Glomerular endothelial cell (primary cell): ENCODE results near the gene MYO1F. TPM values are rescaled to one million over a fixed set of nuclear protein-coding genes. Genes with fewer than 3 reads are reported as not detected.
"Not testable (repeated sequence)": the region's sequence is repeated elsewhere in the genome, so short reads cannot be mapped to it uniquely, and the experiment has no call there.

Experiments used
- DNase-seq: peaks from one replicate; pipeline ENCODE4 v3.0.0-alpha.2; 2011; ENCODE audit warnings: low read depth, low spot score; ENCODE audit errors: extremely low read depth
- total RNA-seq: library from RNA; depleted of rRNA; stranded (reverse); fragments of >200 nt; gene quantifications from 2 replicates; pipeline ENCODE4 v1.2.3, GENCODE V29; 2015

Gene MYO1F
- total RNA-seq, 1 donor from 2014 or later, result 0.23 TPM

DNA sequence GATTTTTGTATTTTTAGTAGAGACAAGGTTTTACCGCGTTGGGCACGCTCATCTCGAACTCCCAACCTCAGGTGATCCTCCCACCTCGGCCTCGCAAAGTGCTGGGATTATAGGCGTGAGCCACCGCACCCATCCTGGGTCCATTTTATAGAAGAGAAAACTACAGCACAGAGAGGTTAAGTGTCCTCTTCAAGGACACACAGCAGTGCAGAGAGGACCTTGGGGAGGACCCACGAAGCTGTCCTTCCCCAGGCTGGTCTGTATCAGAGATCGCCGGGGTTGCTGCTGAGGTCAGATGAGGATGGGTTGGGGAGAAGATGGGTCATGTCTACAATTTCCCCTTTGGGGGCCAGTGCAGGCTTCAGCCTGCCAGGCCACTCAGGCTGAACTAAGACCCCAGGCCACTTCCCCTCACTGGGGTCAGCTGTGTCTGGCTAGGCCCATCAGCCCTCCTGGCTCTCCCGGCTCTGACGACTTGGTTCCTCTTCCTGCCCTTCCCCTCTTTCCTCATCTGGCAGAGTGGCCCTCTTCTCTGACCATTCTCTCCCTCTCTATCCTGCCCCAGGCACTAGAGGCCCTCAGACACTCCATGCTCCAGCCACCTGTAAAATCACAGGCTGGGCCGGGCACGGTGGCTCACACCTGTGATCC, 9.6 kb downstream of the MYO1F start:
- DNase-seq, result no peak

DNA sequence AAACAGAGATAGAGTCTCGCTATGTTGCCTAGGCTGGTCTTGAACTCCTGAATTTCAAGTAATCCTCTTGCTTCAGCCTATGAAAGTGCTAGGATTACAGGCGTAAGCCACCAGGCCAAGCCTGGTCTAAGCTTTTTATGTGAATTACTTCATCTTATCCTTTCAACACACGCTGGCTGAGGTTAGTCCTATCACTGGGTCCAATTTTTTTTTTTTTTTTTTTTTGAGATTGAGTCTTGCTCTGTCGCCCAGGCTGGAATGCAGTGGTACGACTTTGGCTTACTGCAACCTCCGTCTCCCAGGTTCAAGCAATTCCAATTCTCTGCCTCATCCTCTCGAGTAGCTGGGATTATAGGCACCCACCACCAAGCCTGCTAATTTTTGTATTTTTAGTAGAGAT, 10.4 kb downstream of the MYO1F start:
- DNase-seq, result no peak

DNA sequence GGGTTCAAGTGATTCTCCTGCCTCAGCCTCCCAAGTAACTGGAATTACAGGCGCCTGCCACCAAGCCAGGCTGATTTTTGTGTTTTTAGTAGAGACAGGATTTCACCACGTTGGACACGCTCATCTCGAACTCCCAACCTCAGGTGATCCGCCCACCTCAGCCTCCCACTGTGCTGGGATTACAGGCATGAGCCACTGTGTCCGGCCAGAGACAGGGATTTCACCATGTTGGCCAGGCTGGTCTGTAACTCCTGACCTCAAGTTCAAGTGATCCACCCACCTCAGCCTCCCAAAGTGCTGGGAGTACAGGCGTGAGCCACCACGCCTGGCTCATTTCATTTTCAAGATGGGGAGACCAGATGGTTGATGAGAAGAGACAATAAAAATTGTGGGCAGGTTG, 12.4 kb downstream of the MYO1F start:
- not testable (repeated sequence) for DNase-seq

DNA sequence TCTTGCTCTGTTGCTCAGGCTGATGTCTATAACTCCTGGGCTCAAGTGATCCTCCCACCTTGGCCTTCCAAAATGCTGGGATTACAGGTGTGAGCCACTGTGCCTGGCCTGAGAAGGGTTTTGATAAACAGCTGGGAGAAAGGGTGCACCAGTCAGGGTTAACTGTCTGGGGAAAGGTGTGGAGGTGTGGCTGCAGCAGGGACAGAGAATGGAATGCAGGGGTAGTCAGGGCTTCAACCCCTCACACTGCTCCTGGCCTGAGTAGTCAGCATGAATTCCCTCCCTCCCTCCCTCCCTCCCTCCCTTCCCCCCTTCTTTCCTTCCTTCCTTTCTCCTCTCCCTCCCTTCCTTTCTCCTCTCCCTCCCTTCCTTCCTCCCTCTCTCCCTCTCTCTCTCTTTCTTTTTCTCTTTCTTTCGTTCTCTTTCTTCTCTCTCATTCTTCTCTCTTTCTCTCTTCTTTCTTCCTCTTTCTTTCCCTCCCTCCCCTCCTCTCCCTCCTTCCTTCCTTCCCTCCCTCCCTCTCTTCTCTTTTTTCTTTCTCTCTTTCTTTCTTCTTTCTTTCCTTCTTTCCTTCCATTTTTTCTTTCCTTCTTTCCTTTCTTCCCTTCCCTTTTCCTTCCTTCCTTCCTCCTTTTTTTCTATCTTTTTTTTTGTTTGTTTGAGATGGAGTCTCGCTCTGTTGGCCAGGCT, 16.0 kb downstream of the MYO1F start:
- DNase-seq, result no peak

DNA sequence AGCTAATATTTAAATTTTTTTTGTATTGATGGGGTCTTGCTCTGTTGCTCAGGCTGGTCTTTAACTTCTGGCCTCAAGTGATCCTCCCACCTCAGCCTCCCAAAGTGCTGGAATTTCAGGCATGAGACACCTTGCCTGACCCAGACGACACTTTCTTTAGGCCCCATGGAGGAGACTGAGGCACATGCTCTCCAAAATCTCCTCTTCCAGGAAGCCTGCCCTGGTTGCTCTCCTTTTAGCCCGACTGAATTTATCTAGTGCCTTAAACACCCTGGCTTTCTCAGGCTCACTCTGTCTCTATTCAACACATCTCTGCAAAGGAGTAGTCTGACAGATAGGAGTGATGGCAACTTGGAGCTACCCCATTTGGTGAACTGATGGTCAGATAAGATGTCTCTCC, 18.9 kb downstream of the MYO1F start:
- no peak for DNase-seq

DNA sequence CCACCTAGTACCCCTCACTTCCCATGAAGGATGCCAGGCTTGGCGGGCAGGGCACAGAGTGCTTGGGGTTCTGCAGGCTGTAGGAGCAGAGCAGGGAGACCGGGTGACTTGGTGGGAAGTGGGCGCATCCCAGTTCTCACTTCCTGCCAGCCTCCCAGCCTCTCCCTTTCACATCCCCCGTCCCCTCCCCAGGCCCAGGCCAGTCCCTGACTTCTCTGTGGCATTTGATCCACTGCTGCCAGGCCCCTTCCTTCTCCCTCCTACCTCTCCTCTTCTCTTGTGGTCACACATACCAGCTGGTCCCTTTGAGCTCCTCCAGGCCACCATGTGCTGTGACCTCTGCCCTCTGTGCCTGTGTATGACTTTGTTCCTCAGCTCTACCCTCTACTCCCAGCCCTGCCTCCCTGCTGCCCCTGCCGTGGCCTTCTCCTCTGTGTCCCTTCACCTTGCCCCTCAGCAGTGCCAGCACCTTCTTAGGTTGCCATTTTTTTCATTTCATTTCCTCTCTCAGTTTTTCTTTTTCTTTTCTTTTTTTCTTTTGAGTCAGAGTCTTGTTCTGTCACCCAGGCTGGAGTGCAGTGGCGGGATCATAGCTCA, 19.5 kb downstream of the MYO1F start:
- DNase-seq, result no peak

DNA sequence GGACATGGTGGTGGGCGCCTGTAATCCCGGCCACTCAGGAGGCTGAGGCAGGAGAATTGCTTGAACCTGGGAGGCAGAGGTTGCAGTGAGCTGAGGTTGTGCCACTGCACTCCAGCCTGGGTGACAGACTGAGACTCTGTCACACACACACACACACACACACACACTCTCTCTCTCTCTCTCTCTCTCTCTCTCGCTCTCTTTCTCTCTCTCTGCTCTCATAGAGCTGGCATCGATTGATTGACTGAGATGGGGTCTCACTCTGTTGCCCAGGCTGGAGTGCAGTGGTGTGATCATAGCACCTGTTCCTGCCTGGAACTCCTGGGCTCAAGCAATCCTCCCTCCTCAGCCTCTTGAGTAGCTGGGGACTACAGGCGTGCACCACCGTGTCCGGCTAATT, 23.5 kb downstream of the MYO1F start:
- DNase-seq, result not testable (repeated sequence)

DNA sequence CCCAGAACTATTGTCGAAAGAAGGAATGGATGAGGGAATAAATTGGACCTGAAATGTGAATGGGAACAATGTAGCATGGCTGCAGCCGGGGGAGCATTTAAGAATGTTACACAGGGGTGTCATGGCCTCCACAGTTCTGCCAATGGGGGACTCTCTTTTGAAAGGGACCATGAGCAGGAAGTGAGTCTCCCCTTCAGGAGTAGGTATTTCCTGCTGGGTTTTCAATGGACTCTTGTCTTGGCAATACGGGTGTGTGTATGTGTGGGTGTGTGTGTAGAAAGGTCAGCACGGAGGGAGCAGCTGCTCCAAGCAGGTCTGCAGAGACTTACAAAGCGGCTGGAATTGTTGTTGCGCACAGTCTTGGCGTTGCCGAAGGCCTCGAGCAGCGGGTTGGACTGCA, 24.4 kb downstream of the MYO1F start:
- no peak for DNase-seq

DNA sequence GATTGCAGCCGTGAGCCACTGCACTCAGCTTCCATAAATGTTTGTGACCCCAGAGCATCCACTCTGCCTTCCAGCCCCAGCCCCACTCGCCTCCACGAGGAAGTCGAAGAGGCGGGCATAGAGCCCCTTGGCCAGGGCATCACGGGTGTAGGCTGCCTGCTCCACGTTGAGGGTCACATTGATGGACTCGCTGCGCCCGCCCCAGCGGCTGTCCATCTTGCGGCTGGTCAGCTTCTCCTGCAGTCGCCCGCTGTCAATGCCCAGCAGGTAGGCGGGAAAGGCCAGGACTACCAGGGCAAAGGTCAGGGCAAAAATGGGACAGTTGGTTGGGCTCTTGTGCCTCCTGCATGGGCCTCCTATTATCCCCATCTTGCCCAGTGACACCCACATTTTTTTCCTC, 27.2 kb downstream of the MYO1F start:
- DNase-seq, result no peak

DNA sequence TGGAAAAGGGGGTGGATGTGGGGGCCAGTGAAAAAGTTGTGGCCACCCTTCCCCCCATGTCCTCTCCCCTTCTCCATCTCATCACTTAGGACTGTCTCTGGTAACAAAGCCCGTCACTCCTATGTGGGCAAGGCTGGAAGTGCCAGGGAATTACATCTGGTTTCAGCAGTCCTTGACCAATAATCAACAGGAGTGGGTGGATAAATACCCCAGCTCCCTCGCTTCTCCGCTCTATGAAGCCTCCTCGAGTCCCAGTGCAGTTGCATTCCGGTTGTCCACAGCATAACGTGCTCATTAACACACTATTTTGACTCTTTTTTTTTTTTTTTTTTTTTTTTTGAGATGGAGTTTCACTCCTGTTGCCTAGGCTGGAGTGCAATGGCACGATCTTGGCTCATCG, 31.5 kb downstream of the MYO1F start:
- no peak for DNase-seq

DNA sequence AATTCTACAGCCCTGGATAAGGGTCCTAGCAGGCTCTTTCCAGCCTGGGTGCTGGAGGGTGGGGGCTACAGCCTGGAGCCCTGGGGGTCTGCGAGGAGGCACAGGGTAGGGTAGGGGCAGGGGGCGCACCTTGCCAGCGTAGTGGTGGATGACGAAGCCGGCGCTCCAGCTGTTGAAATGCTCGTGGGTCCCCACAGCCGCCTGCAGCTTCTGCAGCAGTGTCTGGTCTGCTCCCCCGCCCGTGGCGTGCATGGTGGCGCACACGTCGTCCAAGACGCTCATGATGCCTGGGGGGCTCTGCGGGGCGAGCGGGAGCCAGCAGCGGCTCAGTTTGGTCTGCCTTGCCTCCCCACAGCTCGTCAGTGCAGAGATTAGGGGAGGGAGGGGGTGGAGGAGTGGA, 33.1 kb downstream of the MYO1F start:
- DNase-seq, result no peak

DNA sequence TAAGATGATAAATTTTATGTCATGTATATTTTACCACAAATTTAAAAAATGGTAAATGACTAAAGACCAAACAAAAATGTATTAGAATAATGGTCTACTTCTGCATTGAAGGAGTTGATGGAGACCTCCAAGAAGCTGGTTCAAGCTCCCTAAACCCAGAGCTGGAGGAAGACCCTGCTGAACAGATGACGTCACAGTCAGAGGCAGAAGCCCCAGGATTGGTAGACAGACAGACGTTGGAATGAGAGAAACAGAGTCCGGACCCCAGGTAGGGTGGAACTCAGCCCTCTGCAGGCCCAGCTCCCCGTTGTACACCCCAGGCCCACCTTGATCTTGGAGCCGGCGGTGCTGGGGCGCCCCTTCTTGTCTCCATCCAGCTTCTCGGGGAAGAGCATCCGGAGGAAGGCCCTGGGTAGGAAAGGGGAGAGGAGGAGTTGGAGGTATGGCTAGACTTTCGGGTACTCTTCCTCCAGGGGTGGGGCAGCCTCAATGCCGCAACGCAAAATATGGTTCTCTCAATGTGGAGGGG, 37.6 kb downstream of the MYO1F start:
- DNase-seq, result no peak

DNA sequence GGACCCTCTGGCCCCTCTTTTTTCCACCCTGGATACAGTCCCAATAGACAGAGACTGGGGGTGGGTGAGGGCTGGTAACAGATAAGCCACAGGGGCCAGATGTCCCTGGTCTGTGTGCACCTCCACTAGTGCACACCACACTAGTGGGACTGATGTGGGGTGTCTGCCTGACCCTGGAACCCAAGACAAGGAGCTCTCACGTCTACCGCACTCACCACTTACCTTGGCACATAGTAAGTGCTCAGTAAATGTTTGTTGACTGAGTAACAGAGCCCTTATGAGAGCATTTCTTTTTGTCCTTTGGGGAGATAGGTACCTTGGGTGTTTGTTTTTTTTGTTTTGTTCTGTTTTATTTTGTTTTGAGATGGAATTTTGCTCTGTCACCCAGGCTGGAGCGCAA, 40.1 kb downstream of the MYO1F start:
- no peak for DNase-seq

DNA sequence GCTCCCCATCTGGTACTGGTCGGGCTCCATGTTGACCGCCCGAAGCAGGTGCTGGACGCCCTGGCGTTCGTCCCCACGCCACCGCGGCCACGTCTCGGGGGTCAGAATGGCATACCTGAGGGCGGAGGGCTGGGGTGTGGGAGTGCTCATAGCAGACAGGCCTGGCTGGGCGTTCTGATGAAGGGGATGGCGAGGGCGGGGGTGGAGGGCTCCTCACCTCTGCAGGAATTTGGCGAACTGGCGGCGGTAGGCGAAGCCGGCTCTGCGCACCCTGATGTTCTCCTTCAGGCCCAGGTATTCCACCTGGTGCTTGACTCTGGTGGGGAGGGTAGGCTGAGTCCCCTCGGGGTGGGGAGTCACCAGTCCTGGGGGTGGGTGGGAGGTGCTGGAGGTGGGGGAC, 41.0 kb downstream of the MYO1F start:
- no peak for DNase-seq

DNA sequence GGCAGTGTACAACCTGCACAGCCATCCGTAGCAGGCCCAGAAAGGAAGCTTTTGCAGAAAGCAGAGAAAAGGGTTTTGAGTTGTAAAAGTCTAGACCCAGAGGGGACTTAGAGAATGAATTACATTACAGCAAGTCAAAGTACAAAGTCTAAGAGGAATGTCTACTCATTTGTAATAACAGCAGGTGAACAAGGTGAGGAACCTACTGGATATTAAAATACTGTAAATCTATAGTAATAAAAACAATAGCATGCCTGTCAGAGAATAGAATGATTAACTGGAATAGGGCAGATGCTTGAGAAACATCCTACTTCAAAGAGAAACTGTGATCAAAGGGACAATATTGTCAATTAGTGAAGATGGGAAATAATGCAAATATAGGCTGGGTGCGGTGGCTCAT, 45.0 kb downstream of the MYO1F start:
- DNase-seq, result no peak

DNA sequence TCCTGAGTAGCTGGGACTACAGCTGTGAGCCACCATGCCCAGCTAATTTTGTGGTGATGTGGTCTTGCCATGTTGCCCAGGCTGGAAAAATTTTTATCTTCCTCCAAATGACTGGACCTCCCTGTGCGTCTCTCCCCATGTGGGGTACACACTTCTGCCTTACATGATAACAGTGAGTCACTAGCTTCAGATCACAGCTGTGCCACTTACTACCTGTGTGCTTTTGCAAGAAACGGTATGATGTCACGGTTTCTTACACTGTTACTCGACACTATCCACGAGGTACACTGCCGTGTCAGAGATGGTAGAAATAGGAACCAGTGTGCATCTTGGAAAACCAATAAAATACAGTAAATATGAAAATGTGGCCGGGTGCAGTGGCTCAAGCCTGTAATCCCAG, 45.8 kb downstream of the MYO1F start:
- DNase-seq, result no peak

DNA sequence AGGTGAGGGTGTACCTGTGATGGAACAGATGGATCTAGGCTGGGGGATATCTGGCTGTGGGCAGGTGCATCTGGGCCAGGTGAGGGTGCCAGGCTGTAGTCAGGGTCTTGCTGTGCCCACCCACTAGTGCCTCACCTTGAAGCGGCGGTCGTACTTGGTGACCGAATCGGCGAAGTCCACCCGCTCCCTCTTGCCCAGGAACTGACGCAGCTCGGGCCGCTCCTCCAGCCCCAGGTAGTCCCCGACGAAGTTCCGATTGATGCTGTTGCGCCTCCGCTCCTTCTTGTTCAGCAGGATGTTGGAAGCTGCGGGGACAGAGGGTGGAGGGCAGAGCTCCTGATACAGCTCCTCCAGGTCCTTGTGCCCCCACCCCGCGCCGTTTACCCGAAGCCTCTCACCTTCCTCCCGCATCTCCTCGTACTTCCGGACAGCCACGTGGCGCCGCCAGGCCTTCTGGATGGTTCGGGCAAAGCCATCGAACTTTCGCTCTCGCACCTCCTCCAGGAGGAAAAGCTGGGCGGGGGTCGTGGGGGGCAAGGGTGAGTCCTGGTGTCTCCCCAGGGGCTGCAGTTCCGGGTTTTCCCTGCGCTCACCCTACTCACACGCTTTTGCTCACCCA, 47.1 kb downstream of the MYO1F start:
- no peak for DNase-seq

DNA sequence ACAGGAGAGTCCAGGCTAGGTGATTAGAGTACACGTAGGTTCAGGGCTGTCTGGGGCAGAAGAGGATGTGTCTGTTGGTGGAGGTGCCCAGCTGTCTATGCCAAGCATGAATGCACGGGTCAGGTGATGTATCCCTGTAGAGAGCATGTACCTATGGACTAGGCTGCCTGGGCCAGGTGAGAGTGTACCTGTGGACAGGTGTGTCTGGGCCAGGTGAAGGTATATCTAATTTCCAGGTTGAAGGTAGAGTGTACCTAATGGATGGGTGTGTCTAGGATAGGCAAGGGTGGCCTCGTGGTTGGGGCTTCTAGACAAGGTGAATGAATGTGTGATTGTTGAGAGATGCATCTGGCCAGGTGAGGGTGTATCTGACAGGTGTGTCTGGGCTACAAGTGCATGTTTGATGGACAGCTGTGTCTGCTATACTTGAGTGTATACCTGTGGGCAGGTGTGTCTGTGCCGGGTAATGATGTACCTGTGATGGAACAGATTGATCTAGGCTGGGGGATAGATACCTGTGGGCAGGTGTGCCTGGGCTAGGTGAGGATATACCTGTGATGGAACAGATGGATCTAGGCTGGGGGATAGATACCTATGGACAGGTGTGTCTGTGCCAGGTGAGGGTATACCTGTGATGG, 47.8 kb downstream of the MYO1F start:
- no peak for DNase-seq

DNA sequence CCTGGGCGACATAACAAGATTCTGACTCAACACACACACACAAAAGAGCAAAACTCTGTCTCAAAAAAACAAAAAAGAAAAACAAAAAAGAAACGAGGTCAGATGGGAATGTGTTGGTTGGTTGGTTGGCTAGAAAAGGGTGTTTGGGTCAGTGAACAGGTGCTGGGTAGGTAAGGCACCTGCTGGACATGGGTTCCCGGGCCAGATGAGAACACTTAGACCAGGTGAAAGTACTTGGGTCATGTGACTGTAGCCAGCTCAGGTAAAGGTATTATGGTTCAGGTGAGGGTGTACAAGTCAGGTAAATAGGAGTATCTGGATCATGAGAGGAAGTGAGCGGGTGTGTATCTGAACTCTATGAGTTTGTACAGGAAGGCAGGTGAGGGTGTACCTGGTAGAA, 48.7 kb downstream of the MYO1F start:
- no peak for DNase-seq

DNA sequence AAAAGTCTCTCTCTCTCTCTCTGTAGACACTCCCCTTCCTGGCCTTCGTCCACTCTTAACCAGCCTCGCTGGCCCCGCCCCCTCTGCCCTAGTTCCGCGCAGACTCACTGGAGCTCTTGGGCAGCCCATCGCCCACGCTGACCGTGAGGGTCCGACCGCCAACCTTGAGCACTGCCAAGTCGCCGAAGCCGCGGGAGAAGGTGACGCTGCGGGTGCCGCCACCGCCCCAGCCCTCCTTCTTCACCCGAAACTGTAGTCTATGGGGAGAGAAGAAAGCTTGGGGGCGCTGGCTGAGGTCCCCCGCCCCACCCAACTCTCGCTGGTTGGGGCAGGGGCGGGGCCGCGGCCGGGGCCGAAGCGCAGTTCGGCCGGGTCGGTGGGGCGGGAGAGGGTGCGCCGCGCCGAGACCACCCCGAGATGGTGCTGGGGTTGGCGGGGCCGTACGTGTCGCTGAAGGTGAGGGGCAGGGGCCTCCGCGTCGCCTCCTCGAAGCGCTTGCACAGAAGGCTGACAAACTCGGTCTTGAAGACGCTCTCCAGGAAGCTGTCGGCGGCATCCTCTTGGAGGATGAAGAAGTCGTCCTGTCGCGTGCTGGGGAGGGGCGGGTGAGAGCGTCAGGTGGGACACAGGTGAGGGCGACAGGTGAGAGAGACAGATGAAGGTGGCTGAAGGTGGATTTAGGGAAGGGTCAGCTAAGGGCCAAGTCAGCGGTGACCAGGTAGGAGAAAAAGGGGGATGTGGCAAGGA, 50.7 kb downstream of the MYO1F start:
- DNase-seq, result peak; percentile 48

DNA sequence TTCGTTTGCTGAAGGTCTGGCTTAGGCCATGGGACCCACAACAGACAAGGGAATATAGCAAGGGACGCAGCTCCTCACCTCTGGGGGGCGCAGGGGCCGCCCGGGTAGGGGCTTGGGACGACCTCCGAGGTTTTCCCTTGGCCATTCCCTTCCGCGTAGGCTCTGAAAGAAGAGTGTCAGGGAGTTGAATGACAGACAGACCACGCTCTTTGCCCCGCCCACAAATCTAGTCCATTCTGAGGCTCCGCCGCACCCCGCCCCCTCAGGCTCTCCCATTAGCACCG, 51.9 kb downstream of the MYO1F start:
- no peak for DNase-seq
